ENCODE results near the gene OR6P1. TPM values are rescaled to one million over a fixed set of nuclear protein-coding genes. Genes with fewer than 3 reads are reported as not detected.

Gene OR6P1
- total and polyA plus RNA-seq, 2 of the 8 experiments (the other 6 are each of a cell fraction or from before 2014, with no cell fraction given), result not detected

GRCh38 chr1:158563853-158564252, 6.5 kb downstream of the OR6P1 start:
- Histone ChIP-seq H2AFZ (ENCODE audit: low read length) (no peak overlapping the region), H3K4ac (replicated peaks; ENCODE audit: insufficient read length, low read depth, low read length) (no peak overlapping the region), H2BK20ac (ENCODE audit: low read length) (no peak overlapping the region), H3K9me3 (ENCODE audit: insufficient read depth in 2 of 2, low read depth in 1 of 2, low read length in 1 of 2) (peaks cover 0 to 2% of the 10 kb centered on the region in 2 experiments; a peak in 1 of 4 replicates), H3K9ac (replicated peaks in 1 of 4; ENCODE audit: extremely low read depth in 1 of 4, low read depth in 3 of 4, low read length in 3 of 4) (peak overlapping the region in 1 of 4 experiments; percentile 34; a peak in 1 of 7 replicates), H3K79me2 (ENCODE audit: control insufficient read depth in 1 of 2, insufficient read depth in 2 of 2, low read length in 2 of 2) (no peaks in the 10 kb centered on the region), H4K8ac (ENCODE audit: extremely low read depth, insufficient read depth, low read length) (no peak overlapping the region), H3K23ac (ENCODE audit: insufficient read length) (no peak overlapping the region), H3K4me2 (ENCODE audit: insufficient read depth in 1 of 2, low read depth in 2 of 2, low read length in 2 of 2) (no peak overlapping the region), H3K36me3 (ENCODE audit: control insufficient read depth in 2 of 4, insufficient read depth in 4 of 4, low read length in 3 of 4) (no peaks in the 10 kb centered on the region), H3K4me3 (ENCODE audit: extremely low read depth in 1 of 4, insufficient read depth in 2 of 4, low read depth in 3 of 4, low read length in 4 of 4) (no peak overlapping the region), H3K4me1 (replicated peaks in 1 of 4; ENCODE audit: control insufficient read depth in 3 of 4, insufficient read depth in 4 of 4, low read length in 3 of 4) (no peaks in the 10 kb centered on the region), H4K5ac (ENCODE audit: insufficient read length, low read depth, low read length) (no peak overlapping the region), H3K23me2 (ENCODE audit: low read depth, low read length) (no peaks in the 10 kb centered on the region), H4K20me1 (replicated peaks in 1 of 2; ENCODE audit: control insufficient read depth in 1 of 2, insufficient read depth in 2 of 2, low read length in 2 of 2) (no peaks in the 10 kb centered on the region), H2AK5ac (ENCODE audit: low read depth, low read length) (no peak overlapping the region), H2BK12ac (ENCODE audit: low read depth, low read length) (no peak overlapping the region), H4K91ac (replicated peaks; ENCODE audit: insufficient read length, low read length) (no peak overlapping the region), H2BK5ac (ENCODE audit: low read depth, low read length) (no peak overlapping the region), H3K56ac (replicated peaks; ENCODE audit: insufficient read length, low read depth, low read length) (no peak overlapping the region), H3K18ac (ENCODE audit: extremely low read depth, low read length) (no peak overlapping the region), H2BK120ac (replicated peaks; ENCODE audit: low read depth, low read length) (no peak overlapping the region), H3K79me1 (ENCODE audit: low read depth, low read length) (no peaks in the 10 kb centered on the region), H3K14ac (ENCODE audit: insufficient read length) (no peak overlapping the region), H3K27me3 (replicated peaks in 1 of 4; ENCODE audit: control insufficient read depth in 3 of 4, extremely low read depth in 1 of 4, insufficient read depth in 3 of 4, low read length in 3 of 4) (no peaks in the 10 kb centered on the region), H2BK15ac (ENCODE audit: low read length) (no peak overlapping the region), H3K27ac (ENCODE audit: low read depth, low read length) (no peak overlapping the region)
- DNase-seq (ENCODE audit: low read depth in 1 of 2, low spot score in 2 of 2) (no peak), FAIRE-seq (no peak)
- ChIA-PET CTCF (ENCODE audit: partially characterized antibody) (no interaction called here), POLR2A (ENCODE audit: partially characterized antibody) (no interaction called here)
- TF ChIP-seq TEAD4 (IDR thresholded peaks at IDR 0.05; ENCODE audit: low read depth, low read length) (no peak), HDAC6 (IDR thresholded peaks at IDR 0.05; ENCODE audit: low read depth, low read length) (no peak), EP300 (IDR thresholded peaks at IDR 0.05; ENCODE audit: borderline replicate concordance in 1 of 2, low read depth in 2 of 2, low read length in 2 of 2) (no peak), SIX5 (IDR thresholded peaks at IDR 0.05; ENCODE audit: low read depth, low read length) (no peak), EZH2 (IDR thresholded peaks at IDR 0.05; ENCODE audit: low read depth, low read length, severe bottlenecking) (no peak), ATF2 (IDR thresholded peaks at IDR 0.05; ENCODE audit: low read length) (no peak)
- 93% methylated on average over 2 of the region's 2 CpGs; no CpG with 5 or more reads in 1 of the 2 experiments for WGBS, 2 experiments (ENCODE audit: extremely low coverage in 1 of 2, insufficient coverage in 1 of 2, insufficient read length in 1 of 2, insufficient replicate concordance in 2 of 2, low coverage in 1 of 2, low lambda C conversion rate in 2 of 2, missing lambda C conversion rate in 1 of 2)
